K562 (cell line): ENCODE results near the gene ZNHIT1. TPM values are rescaled to one million over a fixed set of nuclear protein-coding genes. Genes with fewer than 3 reads are reported as not detected.

Experiments
- CSDE1 ChIP-seq, 2 experiments: fragments of 450-650 bp; IDR thresholded peaks; 2 replicates each; pipeline ENCODE4 v1.6.1; 2016; ENCODE audit warnings: mild to moderate bottlenecking in 1 of 2
- KDM1A ChIP-seq, 2 experiments: fragments of 450-650 bp; IDR thresholded peaks; 2 replicates each; pipeline ENCODE4 v1.6.1; 2016; ENCODE audit warnings: mild to moderate bottlenecking in 2 of 2
- LCOR ChIP-seq: sonication (generic); formaldehyde crosslinking; IDR thresholded peaks from 2 replicates; pipeline ENCODE4 v1.8.0; 2022; ENCODE audit warnings: mild to moderate bottlenecking, missing genetic modification reagents
- TBL1XR1 ChIP-seq, 2 experiments: IDR thresholded peaks; 2 replicates each; pipeline ENCODE4 v1.6.1; 2012; ENCODE audit warnings: improper control_type of control experiment in 2 of 2, low read length in 2 of 2, mild to moderate bottlenecking in 1 of 2
- ZNF41 ChIP-seq: fragments of 250-450 bp; sonication (Bioruptor Pico); conservative IDR thresholded peaks from 2 replicates; pipeline ENCODE4 v1.4.0; 2020; ENCODE audit warnings: mild to moderate bottlenecking
- ZNF766 ChIP-seq: fragments of 200-800 bp; sonication (Bioruptor generic); conservative IDR thresholded peaks from 2 replicates; pipeline ENCODE4 v1.6.1; 2016; ENCODE audit warnings: missing genetic modification characterization, missing compliant biosample characterization
- ZNF79 ChIP-seq: fragments of 250-450 bp; sonication (Bioruptor Pico); IDR thresholded peaks from 2 replicates; pipeline ENCODE4 v1.4.0; 2020; ENCODE audit warnings: low read depth, mild to moderate bottlenecking, moderate library complexity
- polyA plus RNA-seq, 8 experiments: library from polyadenylated mRNA; depleted of rRNA in 4 of 8; stranded (reverse) in 5 of 8; unstranded in 3 of 8; fragments of >200 nt; fragmentation: Nextera tagmentation in 2 of 8; fragmentation: Illumina TruSeq in 1 of 8; extraction: Ambion mirVana in 2 of 8; extraction: Trizol in 1 of 8; gene quantifications; 2 replicates each; pipeline versions ENCODE4 v1.2.1 to v1.2.3, GENCODE V29; 2011 to 2014; ENCODE audit warnings: inconsistent platforms in 1 of 8, missing spikeins in 1 of 8
- total RNA-seq, 7 experiments: library from RNA; depleted of rRNA in 6 of 7; stranded (reverse); fragments of >200 nt in 6 of 7; fragmentation: Illumina TruSeq in 2 of 7; extraction: Trizol in 2 of 7; gene quantifications; 2 replicates each; pipeline versions ENCODE4 v1.2.1 to v1.2.3, GENCODE V29; 2011 to 2021; ENCODE audit warnings: low replicate concordance in 1 of 7
- TF ChIP-seq, protein P1 (sequence below): fragments of 450-650 bp; IDR thresholded peaks from 2 replicates; pipeline ENCODE4 v1.6.1; 2016; ENCODE audit warnings: mild to moderate bottlenecking
- TF ChIP-seq, protein P2 (sequence below), 2 experiments: fragments of 450-650 bp; formaldehyde crosslinking in 1 of 2; IDR thresholded peaks; 2 replicates each; pipeline versions ENCODE4 v1.4.0 to v1.6.1; 2014 to 2020; ENCODE audit warnings: mild to moderate bottlenecking in 2 of 2, borderline replicate concordance in 1 of 2, low read depth in 1 of 2
- TF ChIP-seq, protein P3 (sequence below): sonication (generic); formaldehyde crosslinking; IDR thresholded peaks from 2 replicates; pipeline ENCODE4 v1.8.1; 2023; ENCODE audit warnings: mild to moderate bottlenecking, missing genetic modification reagents
- TF ChIP-seq, protein P4 (sequence below): conservative IDR thresholded peaks from 2 replicates; pipeline ENCODE4 v1.6.1; 2011; ENCODE audit warnings: low read depth, mild to moderate bottlenecking, low read length; ENCODE audit not compliant: control insufficient read depth
- TF ChIP-seq, protein P5 (sequence below): sonication (generic); formaldehyde crosslinking; IDR thresholded peaks from 2 replicates; pipeline ENCODE4 v1.9.0; 2022; ENCODE audit warnings: mild to moderate bottlenecking, missing genetic modification reagents

ZNHIT1 gene
- total and polyA plus RNA-seq, 9 of the 15 experiments (the other 6 are each of a cell fraction or from before 2014, with no cell fraction given) = 6.4 to 162 (median 70.1) TPM

DNA sequence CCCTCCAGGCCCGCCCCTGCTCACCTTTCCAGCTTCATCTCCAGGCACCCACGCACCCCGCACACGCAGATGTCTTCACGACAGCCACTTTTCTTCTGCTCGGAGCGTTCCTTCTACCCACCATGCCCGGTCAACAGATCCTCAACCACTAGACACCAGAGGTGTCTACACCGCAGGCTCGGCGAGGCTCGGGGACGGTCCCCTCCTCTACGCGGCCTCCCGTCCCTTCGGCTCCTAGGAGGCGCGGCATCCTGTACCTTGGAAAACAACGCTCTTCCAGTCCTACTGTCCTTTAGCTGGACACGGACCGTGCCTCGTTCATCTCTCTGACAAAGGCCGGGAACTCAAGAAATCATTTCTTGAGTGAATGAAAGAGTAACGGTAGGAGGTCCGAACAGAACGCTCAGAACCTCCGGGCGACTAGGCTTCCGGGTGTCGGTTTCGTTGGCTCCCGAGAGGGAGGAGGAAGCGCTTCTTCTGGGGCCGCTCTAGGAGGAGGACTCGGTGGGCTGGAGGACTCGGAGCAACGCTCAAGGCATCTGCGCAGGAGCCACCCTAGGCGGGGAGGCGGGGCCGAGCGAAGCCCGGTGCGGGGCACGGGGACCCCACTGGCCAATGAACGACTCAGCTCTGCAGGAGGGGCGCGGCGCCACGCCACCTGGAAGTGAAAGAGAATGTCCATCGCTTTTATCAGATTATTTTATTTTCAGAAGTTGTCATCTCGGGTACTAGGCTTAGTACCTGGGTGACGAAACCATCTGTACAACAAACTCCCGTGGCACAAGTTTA, 34.1 kb downstream of the ZNHIT1 start (continued):
- TF ChIP-seq ZNF41 = no peak
- TF ChIP-seq TBL1XR1 (IDR thresholded peaks at IDR 0.05; ENCODE audit: low read length in 2 of 2) = peak in 1 of 2 experiments; percentile 40; a peak in 1 of 4 replicates
- TF ChIP-seq, protein P1, sequence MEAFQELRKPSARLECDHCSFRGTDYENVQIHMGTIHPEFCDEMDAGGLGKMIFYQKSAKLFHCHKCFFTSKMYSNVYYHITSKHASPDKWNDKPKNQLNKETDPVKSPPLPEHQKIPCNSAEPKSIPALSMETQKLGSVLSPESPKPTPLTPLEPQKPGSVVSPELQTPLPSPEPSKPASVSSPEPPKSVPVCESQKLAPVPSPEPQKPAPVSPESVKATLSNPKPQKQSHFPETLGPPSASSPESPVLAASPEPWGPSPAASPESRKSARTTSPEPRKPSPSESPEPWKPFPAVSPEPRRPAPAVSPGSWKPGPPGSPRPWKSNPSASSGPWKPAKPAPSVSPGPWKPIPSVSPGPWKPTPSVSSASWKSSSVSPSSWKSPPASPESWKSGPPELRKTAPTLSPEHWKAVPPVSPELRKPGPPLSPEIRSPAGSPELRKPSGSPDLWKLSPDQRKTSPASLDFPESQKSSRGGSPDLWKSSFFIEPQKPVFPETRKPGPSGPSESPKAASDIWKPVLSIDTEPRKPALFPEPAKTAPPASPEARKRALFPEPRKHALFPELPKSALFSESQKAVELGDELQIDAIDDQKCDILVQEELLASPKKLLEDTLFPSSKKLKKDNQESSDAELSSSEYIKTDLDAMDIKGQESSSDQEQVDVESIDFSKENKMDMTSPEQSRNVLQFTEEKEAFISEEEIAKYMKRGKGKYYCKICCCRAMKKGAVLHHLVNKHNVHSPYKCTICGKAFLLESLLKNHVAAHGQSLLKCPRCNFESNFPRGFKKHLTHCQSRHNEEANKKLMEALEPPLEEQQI = no peak
- TF ChIP-seq CSDE1 (IDR thresholded peaks at IDR 0.05) = no peak
- TF ChIP-seq, protein P2, sequence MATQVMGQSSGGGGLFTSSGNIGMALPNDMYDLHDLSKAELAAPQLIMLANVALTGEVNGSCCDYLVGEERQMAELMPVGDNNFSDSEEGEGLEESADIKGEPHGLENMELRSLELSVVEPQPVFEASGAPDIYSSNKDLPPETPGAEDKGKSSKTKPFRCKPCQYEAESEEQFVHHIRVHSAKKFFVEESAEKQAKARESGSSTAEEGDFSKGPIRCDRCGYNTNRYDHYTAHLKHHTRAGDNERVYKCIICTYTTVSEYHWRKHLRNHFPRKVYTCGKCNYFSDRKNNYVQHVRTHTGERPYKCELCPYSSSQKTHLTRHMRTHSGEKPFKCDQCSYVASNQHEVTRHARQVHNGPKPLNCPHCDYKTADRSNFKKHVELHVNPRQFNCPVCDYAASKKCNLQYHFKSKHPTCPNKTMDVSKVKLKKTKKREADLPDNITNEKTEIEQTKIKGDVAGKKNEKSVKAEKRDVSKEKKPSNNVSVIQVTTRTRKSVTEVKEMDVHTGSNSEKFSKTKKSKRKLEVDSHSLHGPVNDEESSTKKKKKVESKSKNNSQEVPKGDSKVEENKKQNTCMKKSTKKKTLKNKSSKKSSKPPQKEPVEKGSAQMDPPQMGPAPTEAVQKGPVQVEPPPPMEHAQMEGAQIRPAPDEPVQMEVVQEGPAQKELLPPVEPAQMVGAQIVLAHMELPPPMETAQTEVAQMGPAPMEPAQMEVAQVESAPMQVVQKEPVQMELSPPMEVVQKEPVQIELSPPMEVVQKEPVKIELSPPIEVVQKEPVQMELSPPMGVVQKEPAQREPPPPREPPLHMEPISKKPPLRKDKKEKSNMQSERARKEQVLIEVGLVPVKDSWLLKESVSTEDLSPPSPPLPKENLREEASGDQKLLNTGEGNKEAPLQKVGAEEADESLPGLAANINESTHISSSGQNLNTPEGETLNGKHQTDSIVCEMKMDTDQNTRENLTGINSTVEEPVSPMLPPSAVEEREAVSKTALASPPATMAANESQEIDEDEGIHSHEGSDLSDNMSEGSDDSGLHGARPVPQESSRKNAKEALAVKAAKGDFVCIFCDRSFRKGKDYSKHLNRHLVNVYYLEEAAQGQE (IDR thresholded peaks at IDR 0.05; ENCODE audit: borderline replicate concordance) = peak; percentile 82
- TF ChIP-seq, protein P2 (CRISPR knock-in tag; IDR thresholded peaks at IDR 0.05; ENCODE audit: low read depth) = no peak
- TF ChIP-seq ZNF79 = no peak
- TF ChIP-seq LCOR (CRISPR knock-in tag) = peak; percentile 42; the same call in 1 of the 2 replicates
- TF ChIP-seq, protein P3, sequence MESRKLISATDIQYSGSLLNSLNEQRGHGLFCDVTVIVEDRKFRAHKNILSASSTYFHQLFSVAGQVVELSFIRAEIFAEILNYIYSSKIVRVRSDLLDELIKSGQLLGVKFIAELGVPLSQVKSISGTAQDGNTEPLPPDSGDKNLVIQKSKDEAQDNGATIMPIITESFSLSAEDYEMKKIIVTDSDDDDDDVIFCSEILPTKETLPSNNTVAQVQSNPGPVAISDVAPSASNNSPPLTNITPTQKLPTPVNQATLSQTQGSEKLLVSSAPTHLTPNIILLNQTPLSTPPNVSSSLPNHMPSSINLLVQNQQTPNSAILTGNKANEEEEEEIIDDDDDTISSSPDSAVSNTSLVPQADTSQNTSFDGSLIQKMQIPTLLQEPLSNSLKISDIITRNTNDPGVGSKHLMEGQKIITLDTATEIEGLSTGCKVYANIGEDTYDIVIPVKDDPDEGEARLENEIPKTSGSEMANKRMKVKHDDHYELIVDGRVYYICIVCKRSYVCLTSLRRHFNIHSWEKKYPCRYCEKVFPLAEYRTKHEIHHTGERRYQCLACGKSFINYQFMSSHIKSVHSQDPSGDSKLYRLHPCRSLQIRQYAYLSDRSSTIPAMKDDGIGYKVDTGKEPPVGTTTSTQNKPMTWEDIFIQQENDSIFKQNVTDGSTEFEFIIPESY (CRISPR knock-in tag) = no peak
- TF ChIP-seq, protein P4, sequence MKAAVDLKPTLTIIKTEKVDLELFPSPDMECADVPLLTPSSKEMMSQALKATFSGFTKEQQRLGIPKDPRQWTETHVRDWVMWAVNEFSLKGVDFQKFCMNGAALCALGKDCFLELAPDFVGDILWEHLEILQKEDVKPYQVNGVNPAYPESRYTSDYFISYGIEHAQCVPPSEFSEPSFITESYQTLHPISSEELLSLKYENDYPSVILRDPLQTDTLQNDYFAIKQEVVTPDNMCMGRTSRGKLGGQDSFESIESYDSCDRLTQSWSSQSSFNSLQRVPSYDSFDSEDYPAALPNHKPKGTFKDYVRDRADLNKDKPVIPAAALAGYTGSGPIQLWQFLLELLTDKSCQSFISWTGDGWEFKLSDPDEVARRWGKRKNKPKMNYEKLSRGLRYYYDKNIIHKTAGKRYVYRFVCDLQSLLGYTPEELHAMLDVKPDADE = peak; percentile 69; the same call in 1 of the 2 replicates
- no peak for TF ChIP-seq ZNF766 (CRISPR knock-in tag)
- no peak for TF ChIP-seq KDM1A (IDR thresholded peaks at IDR 0.05)
- TF ChIP-seq, protein P5, sequence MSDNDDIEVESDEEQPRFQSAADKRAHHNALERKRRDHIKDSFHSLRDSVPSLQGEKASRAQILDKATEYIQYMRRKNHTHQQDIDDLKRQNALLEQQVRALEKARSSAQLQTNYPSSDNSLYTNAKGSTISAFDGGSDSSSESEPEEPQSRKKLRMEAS = no peak
